Glutamatergic neuron (in vitro differentiated cells): Measurements from ENCODE around the gene TSNAXIP1. TPM values are rescaled to one million over a fixed set of nuclear protein-coding genes. Genes with fewer than 3 reads are reported as not detected.

Experiments
- DNase-seq: peaks from one replicate; pipeline ENCODE4 v3.0.0; 2022
- H3K27ac Mint-ChIP-seq: one replicate; pipeline ENCODE4 v1.8.0; 2020; ENCODE audit warnings: mild to moderate bottlenecking, mixed read lengths, inconsistent platforms; ENCODE audit not compliant: unreplicated experiment
- H3K27me3 Mint-ChIP-seq: one replicate; pipeline ENCODE4 v1.8.0; 2020; ENCODE audit warnings: mild to moderate bottlenecking, moderate library complexity, mixed read lengths, inconsistent platforms; ENCODE audit not compliant: unreplicated experiment
- H3K36me3 Mint-ChIP-seq: one replicate; pipeline ENCODE4 v1.8.0; 2020; ENCODE audit warnings: mild to moderate bottlenecking, mixed read lengths, inconsistent platforms; ENCODE audit not compliant: unreplicated experiment
- H3K4me1 Mint-ChIP-seq: one replicate; pipeline ENCODE4 v1.8.0; 2020; ENCODE audit warnings: mild to moderate bottlenecking, low read depth, mixed read lengths, inconsistent platforms; ENCODE audit not compliant: unreplicated experiment
- H3K4me3 Mint-ChIP-seq: one replicate; pipeline ENCODE4 v1.8.0; 2020; ENCODE audit warnings: mild to moderate bottlenecking, mixed read lengths, inconsistent platforms; ENCODE audit not compliant: unreplicated experiment
- H3K9me3 Mint-ChIP-seq: one replicate; pipeline ENCODE4 v1.8.0; 2020; ENCODE audit warnings: mild to moderate bottlenecking, moderate library complexity, mixed read lengths, inconsistent platforms; ENCODE audit not compliant: unreplicated experiment
- total RNA-seq: library from RNA; stranded (reverse); fragmentation: NEBNext Ultra II Directional; extraction: Animal tissue kit (Norgen Biotek cat#: 25700); gene quantifications from one replicate; pipeline ENCODE4 v1.2.1, GENCODE V29; 2021; ENCODE audit not compliant: unreplicated experiment
- TF ChIP-seq, protein P1 (sequence below): fragments of 200-600 bp; sonication (generic); IDR thresholded peaks from one replicate; pipeline ENCODE4 v1.5.0; 2021; ENCODE audit not compliant: partially characterized antibody, unreplicated experiment

Gene TSNAXIP1
- total RNA-seq, 1 donor from 2014 or later, result 3.4 TPM

- Mint-ChIP-seq H3K27me3 (peaks cover 10% of the 10 kb centered on the region), H3K4me3 (no peak overlapping the region), H3K27ac (no peak overlapping the region), H3K36me3 (peaks cover 13% of the 10 kb centered on the region), H3K4me1 (no peaks in the 10 kb centered on the region), H3K9me3 (peaks cover 2% of the 10 kb centered on the region)
- TF ChIP-seq, protein P1, sequence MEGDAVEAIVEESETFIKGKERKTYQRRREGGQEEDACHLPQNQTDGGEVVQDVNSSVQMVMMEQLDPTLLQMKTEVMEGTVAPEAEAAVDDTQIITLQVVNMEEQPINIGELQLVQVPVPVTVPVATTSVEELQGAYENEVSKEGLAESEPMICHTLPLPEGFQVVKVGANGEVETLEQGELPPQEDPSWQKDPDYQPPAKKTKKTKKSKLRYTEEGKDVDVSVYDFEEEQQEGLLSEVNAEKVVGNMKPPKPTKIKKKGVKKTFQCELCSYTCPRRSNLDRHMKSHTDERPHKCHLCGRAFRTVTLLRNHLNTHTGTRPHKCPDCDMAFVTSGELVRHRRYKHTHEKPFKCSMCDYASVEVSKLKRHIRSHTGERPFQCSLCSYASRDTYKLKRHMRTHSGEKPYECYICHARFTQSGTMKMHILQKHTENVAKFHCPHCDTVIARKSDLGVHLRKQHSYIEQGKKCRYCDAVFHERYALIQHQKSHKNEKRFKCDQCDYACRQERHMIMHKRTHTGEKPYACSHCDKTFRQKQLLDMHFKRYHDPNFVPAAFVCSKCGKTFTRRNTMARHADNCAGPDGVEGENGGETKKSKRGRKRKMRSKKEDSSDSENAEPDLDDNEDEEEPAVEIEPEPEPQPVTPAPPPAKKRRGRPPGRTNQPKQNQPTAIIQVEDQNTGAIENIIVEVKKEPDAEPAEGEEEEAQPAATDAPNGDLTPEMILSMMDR, result no peak
- no peak for DNase-seq
Measured at GRCh38 chr16:67822511-67822910, 15.8 kb downstream of the TSNAXIP1 start.

- DNase-seq, result no peak
- Mint-ChIP-seq H3K4me1 (no peaks in the 10 kb centered on the region), H3K27ac (no peak overlapping the region), H3K4me3 (no peak overlapping the region), H3K36me3 (peaks cover 18% of the 10 kb centered on the region), H3K9me3 (peaks cover 3% of the 10 kb centered on the region), H3K27me3 (peaks cover 12% of the 10 kb centered on the region)
- TF ChIP-seq, protein P1, result no peak
Measured at GRCh38 chr16:67825119-67825518, 18.4 kb downstream of the TSNAXIP1 start.

DNA sequence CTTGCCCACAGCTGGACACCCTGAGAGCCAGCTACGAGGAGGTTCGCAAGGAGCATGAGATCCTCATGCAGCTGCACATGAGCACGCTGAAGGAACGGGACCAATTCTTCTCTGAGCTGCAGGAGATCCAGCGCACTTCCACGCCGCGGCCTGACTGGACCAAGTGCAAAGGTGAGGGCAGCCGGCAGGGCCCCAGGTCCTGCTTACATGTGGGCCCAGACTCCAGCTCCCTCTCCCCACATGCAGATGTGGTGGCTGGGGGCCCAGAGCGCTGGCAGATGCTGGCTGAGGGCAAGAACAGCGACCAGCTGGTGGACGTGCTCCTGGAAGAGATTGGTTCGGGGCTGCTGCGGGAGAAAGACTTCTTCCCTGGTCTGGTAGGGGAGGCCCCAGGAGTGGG is 19.2 kb downstream of the TSNAXIP1 start:
- TF ChIP-seq, protein P1, result no peak
- H3K27me3 Mint-ChIP-seq, result peaks cover 8% of the 10 kb centered on the region
- H3K4me1 Mint-ChIP-seq, result no peaks in the 10 kb centered on the region
- H3K36me3 Mint-ChIP-seq, result peaks cover 18% of the 10 kb centered on the region
- no peak overlapping the region for H3K4me3 Mint-ChIP-seq
- no peak for DNase-seq
- no peak overlapping the region for H3K27ac Mint-ChIP-seq
- peaks cover 3% of the 10 kb centered on the region for H3K9me3 Mint-ChIP-seq

DNA sequence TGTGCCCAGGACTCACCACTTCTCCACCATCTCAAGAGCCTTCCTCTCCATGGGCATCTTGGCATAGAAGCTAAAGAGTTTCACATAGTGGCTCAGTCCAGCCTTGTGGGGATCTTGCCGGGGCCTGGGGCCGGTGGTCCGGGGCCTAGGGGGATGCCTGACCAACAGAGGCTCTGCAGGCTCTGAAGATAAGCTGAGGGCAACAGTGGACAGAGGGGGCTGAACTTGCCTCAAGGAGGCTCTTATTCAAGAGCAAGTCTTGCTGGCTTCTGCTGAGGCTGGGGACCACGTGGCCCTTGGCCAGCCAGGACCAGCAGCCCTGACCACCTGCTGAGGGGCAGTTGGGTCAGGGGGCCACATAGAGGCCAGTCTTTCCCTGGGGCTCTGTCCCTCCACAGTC is 22.0 kb downstream of the TSNAXIP1 start:
- H3K36me3 Mint-ChIP-seq, result peaks cover 14% of the 10 kb centered on the region

GRCh38 chr16:67833030-67833414 is 26.3 kb downstream of the TSNAXIP1 start:
- no peak for DNase-seq
- Mint-ChIP-seq H3K4me1 (peaks cover 4% of the 10 kb centered on the region), H3K36me3 (peaks cover 5% of the 10 kb centered on the region), H3K9me3 (peaks cover 7% of the 10 kb centered on the region), H3K27ac (peak overlapping the region; percentile 67), H3K27me3 (peaks cover 7% of the 10 kb centered on the region), H3K4me3 (peak overlapping the region; percentile 83)
- TF ChIP-seq, protein P1, result no peak

More for the DNA sequence above, 22.0 kb downstream of the TSNAXIP1 start:
- TF ChIP-seq, protein P1, result no peak
- Mint-ChIP-seq H3K27ac (no peak overlapping the region), H3K9me3 (peaks cover 8% of the 10 kb centered on the region), H3K4me3 (no peak overlapping the region), H3K4me1 (peaks cover 4% of the 10 kb centered on the region), H3K27me3 (peaks cover 12% of the 10 kb centered on the region)
- DNase-seq, result no peak
